Activated naive CD8-positive, alpha-beta T cell treated with anti-CD3 and anti-CD28 coated beads for 36 hours (primary cell): ENCODE results near the gene PPP2R2B. TPM values are rescaled to one million over a fixed set of nuclear protein-coding genes. Genes with fewer than 3 reads are reported as not detected.

Experiments used
- DNase-seq: peaks from one replicate; pipeline ENCODE4 v3.0.0; 2021
- H3K27ac Mint-ChIP-seq: one replicate; pipeline ENCODE4 v1.8.0; 2022; ENCODE audit warnings: mild to moderate bottlenecking, moderate library complexity, mixed read lengths
- H3K27me3 Mint-ChIP-seq: one replicate; pipeline ENCODE4 v1.8.0; 2022; ENCODE audit warnings: mild to moderate bottlenecking, mixed read lengths
- H3K36me3 Mint-ChIP-seq: one replicate; pipeline ENCODE4 v1.8.0; 2021; ENCODE audit warnings: mild to moderate bottlenecking, mixed read lengths
- H3K4me1 Mint-ChIP-seq: one replicate; pipeline ENCODE4 v1.8.0; 2021; ENCODE audit warnings: mixed read lengths
- H3K4me3 Mint-ChIP-seq: one replicate; pipeline ENCODE4 v1.8.0; 2022; ENCODE audit warnings: mild to moderate bottlenecking, moderate library complexity, mixed read lengths
- H3K9me3 Mint-ChIP-seq: one replicate; pipeline ENCODE4 v1.8.0; 2022; ENCODE audit warnings: mixed read lengths
- total RNA-seq, 2 experiments: library from RNA; stranded (reverse); gene quantifications; one replicate each; pipeline ENCODE4 v1.2.3, GENCODE V29; 2021

Gene PPP2R2B
- total RNA-seq, 2 experiments from 2014 or later, result 0.19 to 0.30 TPM

- H3K9me3 Mint-ChIP-seq, result no peaks in the 10 kb centered on the region
- DNase-seq, result no peak
- H3K27me3 Mint-ChIP-seq, result no peaks in the 10 kb centered on the region
- H3K36me3 Mint-ChIP-seq, result no peaks in the 10 kb centered on the region
- no peaks in the 10 kb centered on the region for H3K4me1 Mint-ChIP-seq
- no peak overlapping the region for H3K27ac Mint-ChIP-seq
- H3K4me3 Mint-ChIP-seq, result no peak overlapping the region
These were observed 205.7 kb downstream of the PPP2R2B start for GRCh38 chr5:146672866-146673265.

GRCh38 chr5:146671561-146672295 lies 206.8 kb downstream of the PPP2R2B start:
- Mint-ChIP-seq H3K36me3 (no peaks in the 10 kb centered on the region), H3K27me3 (no peaks in the 10 kb centered on the region), H3K27ac (no peak overlapping the region), H3K4me1 (no peaks in the 10 kb centered on the region), H3K4me3 (no peak overlapping the region), H3K9me3 (no peaks in the 10 kb centered on the region)
- no peak for DNase-seq

- no peak overlapping the region for H3K27ac Mint-ChIP-seq
- DNase-seq, result no peak
- H3K4me3 Mint-ChIP-seq, result no peak overlapping the region
- no peaks in the 10 kb centered on the region for H3K27me3 Mint-ChIP-seq
- no peaks in the 10 kb centered on the region for H3K36me3 Mint-ChIP-seq
- H3K4me1 Mint-ChIP-seq, result peaks cover 6% of the 10 kb centered on the region
- no peaks in the 10 kb centered on the region for H3K9me3 Mint-ChIP-seq
These were observed 208.9 kb downstream of the PPP2R2B start for GRCh38 chr5:146669656-146670055.

- Mint-ChIP-seq H3K4me1 (peaks cover 6% of the 10 kb centered on the region), H3K27me3 (no peaks in the 10 kb centered on the region), H3K9me3 (no peaks in the 10 kb centered on the region), H3K4me3 (no peak overlapping the region), H3K27ac (no peak overlapping the region), H3K36me3 (no peaks in the 10 kb centered on the region)
- no peak for DNase-seq
These were observed 210.8 kb downstream of the PPP2R2B start for GRCh38 chr5:146667633-146668272.

GRCh38 chr5:146662229-146662628 lies 216.3 kb downstream of the PPP2R2B start:
- DNase-seq, result no peak
- Mint-ChIP-seq H3K4me1 (peaks cover 6% of the 10 kb centered on the region), H3K9me3 (no peaks in the 10 kb centered on the region), H3K27ac (no peak overlapping the region), H3K4me3 (no peak overlapping the region), H3K36me3 (no peaks in the 10 kb centered on the region), H3K27me3 (no peaks in the 10 kb centered on the region)

GRCh38 chr5:146660376-146660960 lies 218.1 kb downstream of the PPP2R2B start:
- Mint-ChIP-seq H3K4me1 (peaks cover 2% of the 10 kb centered on the region), H3K27me3 (no peaks in the 10 kb centered on the region), H3K9me3 (no peaks in the 10 kb centered on the region), H3K4me3 (no peak overlapping the region), H3K36me3 (no peaks in the 10 kb centered on the region), H3K27ac (no peak overlapping the region)
- DNase-seq, result no peak

GRCh38 chr5:146659961-146660360 lies 218.6 kb downstream of the PPP2R2B start:
- H3K27ac Mint-ChIP-seq, result no peak overlapping the region
- H3K36me3 Mint-ChIP-seq, result no peaks in the 10 kb centered on the region
- no peak overlapping the region for H3K4me3 Mint-ChIP-seq
- no peak for DNase-seq
- no peaks in the 10 kb centered on the region for H3K9me3 Mint-ChIP-seq
- no peaks in the 10 kb centered on the region for H3K27me3 Mint-ChIP-seq
- no peaks in the 10 kb centered on the region for H3K4me1 Mint-ChIP-seq

- DNase-seq, result no peak
- no peak overlapping the region for H3K4me3 Mint-ChIP-seq
- no peaks in the 10 kb centered on the region for H3K27me3 Mint-ChIP-seq
- no peaks in the 10 kb centered on the region for H3K36me3 Mint-ChIP-seq
- no peaks in the 10 kb centered on the region for H3K9me3 Mint-ChIP-seq
- H3K4me1 Mint-ChIP-seq, result no peaks in the 10 kb centered on the region
- H3K27ac Mint-ChIP-seq, result no peak overlapping the region
These were observed 221.9 kb downstream of the PPP2R2B start for GRCh38 chr5:146656703-146657102.

GRCh38 chr5:146653560-146653959 lies 225.0 kb downstream of the PPP2R2B start:
- DNase-seq, result no peak
- Mint-ChIP-seq H3K9me3 (no peaks in the 10 kb centered on the region), H3K27me3 (no peaks in the 10 kb centered on the region), H3K27ac (no peak overlapping the region), H3K4me1 (no peaks in the 10 kb centered on the region), H3K4me3 (no peak overlapping the region), H3K36me3 (no peaks in the 10 kb centered on the region)

- DNase-seq, result no peak
- Mint-ChIP-seq H3K36me3 (no peaks in the 10 kb centered on the region), H3K9me3 (no peaks in the 10 kb centered on the region), H3K4me3 (no peak overlapping the region), H3K27me3 (no peaks in the 10 kb centered on the region), H3K27ac (no peak overlapping the region), H3K4me1 (no peaks in the 10 kb centered on the region)
These were observed 226.0 kb downstream of the PPP2R2B start for GRCh38 chr5:146652547-146652946.

GRCh38 chr5:146647656-146648199 lies 230.8 kb downstream of the PPP2R2B start:
- no peaks in the 10 kb centered on the region for H3K9me3 Mint-ChIP-seq
- no peaks in the 10 kb centered on the region for H3K4me1 Mint-ChIP-seq
- H3K4me3 Mint-ChIP-seq, result no peak overlapping the region
- no peaks in the 10 kb centered on the region for H3K27me3 Mint-ChIP-seq
- no peak for DNase-seq
- no peak overlapping the region for H3K27ac Mint-ChIP-seq
- H3K36me3 Mint-ChIP-seq, result no peaks in the 10 kb centered on the region

- no peaks in the 10 kb centered on the region for H3K4me1 Mint-ChIP-seq
- DNase-seq, result no peak
- no peak overlapping the region for H3K4me3 Mint-ChIP-seq
- H3K9me3 Mint-ChIP-seq, result no peaks in the 10 kb centered on the region
- no peak overlapping the region for H3K27ac Mint-ChIP-seq
- no peaks in the 10 kb centered on the region for H3K36me3 Mint-ChIP-seq
- no peaks in the 10 kb centered on the region for H3K27me3 Mint-ChIP-seq
These were observed 232.1 kb downstream of the PPP2R2B start for GRCh38 chr5:146646441-146646840.

- Mint-ChIP-seq H3K27me3 (no peaks in the 10 kb centered on the region), H3K9me3 (no peaks in the 10 kb centered on the region), H3K4me1 (no peaks in the 10 kb centered on the region), H3K27ac (no peak overlapping the region), H3K4me3 (no peak overlapping the region), H3K36me3 (no peaks in the 10 kb centered on the region)
- DNase-seq, result no peak
These were observed 233.2 kb downstream of the PPP2R2B start for GRCh38 chr5:146645342-146645741.

GRCh38 chr5:146644831-146645230 lies 233.7 kb downstream of the PPP2R2B start:
- Mint-ChIP-seq H3K27me3 (no peaks in the 10 kb centered on the region), H3K4me1 (no peaks in the 10 kb centered on the region), H3K4me3 (no peak overlapping the region), H3K27ac (no peak overlapping the region), H3K36me3 (no peaks in the 10 kb centered on the region), H3K9me3 (no peaks in the 10 kb centered on the region)
- DNase-seq, result no peak

GRCh38 chr5:146643776-146644175 lies 234.8 kb downstream of the PPP2R2B start:
- no peaks in the 10 kb centered on the region for H3K4me1 Mint-ChIP-seq
- H3K27me3 Mint-ChIP-seq, result no peaks in the 10 kb centered on the region
- H3K36me3 Mint-ChIP-seq, result no peaks in the 10 kb centered on the region
- no peak overlapping the region for H3K4me3 Mint-ChIP-seq
- H3K27ac Mint-ChIP-seq, result no peak overlapping the region
- no peak for DNase-seq
- H3K9me3 Mint-ChIP-seq, result no peaks in the 10 kb centered on the region
